Breast epithelium (tissue), 3 donors: ENCODE measurements around the gene RIT2.
"Not testable (repeated sequence)": the region's sequence is repeated elsewhere in the genome, so short reads cannot be mapped to it uniquely, and the experiment has no call there.

Experiments
- POLR2A ChIP-seq: fragments of 450-650 bp; IDR thresholded peaks from one replicate; pipeline ENCODE4 v1.6.1; 2016; ENCODE audit warnings: antibody characterized with exemption, mild to moderate bottlenecking, moderate library complexity
- POLR2AphosphoS5 ChIP-seq, 3 donors: sonication (generic); formaldehyde crosslinking; IDR thresholded peaks; one replicate each; pipeline ENCODE4 v1.6.1; 2017; ENCODE audit warnings: antibody characterized with exemption in 3 of 3
- TF ChIP-seq, protein P1 (sequence below), 3 donors: fragments of 450-650 bp; IDR thresholded peaks; one replicate each; pipeline ENCODE4 v1.5.1; 2016 to 2017; ENCODE audit warnings: antibody characterized with exemption in 3 of 3, mild to moderate bottlenecking in 3 of 3, moderate library complexity in 3 of 3

DNA sequence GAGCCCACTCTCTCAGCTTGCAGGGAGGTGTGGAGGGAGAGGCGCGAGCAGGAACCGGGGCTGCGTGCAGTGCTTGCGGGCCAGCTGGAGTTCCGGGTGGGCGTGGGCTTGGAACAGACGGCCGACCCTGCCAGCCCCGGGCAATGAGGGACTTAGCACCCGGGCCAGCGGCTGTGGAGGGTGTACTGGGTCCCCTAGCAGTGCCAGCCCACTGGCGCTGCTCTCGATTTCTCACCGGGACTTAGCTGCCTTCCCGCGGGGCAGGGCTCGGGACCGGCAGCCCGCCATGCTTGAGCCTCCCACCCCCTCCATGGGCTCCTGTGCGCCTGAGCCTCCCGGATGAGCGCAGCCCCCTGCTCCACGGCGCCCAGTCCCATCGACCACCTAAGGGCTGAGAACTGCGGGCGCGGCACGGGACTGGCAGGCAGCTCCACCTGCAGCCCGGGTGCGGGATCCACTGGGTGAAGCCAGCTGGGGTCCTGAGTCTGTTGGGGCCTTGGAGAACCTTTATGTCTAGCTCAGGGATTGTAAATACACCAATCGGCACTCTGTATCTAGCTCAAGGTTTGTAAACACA lies 320.2 kb downstream of the RIT2 start:
- TF ChIP-seq, protein P1, sequence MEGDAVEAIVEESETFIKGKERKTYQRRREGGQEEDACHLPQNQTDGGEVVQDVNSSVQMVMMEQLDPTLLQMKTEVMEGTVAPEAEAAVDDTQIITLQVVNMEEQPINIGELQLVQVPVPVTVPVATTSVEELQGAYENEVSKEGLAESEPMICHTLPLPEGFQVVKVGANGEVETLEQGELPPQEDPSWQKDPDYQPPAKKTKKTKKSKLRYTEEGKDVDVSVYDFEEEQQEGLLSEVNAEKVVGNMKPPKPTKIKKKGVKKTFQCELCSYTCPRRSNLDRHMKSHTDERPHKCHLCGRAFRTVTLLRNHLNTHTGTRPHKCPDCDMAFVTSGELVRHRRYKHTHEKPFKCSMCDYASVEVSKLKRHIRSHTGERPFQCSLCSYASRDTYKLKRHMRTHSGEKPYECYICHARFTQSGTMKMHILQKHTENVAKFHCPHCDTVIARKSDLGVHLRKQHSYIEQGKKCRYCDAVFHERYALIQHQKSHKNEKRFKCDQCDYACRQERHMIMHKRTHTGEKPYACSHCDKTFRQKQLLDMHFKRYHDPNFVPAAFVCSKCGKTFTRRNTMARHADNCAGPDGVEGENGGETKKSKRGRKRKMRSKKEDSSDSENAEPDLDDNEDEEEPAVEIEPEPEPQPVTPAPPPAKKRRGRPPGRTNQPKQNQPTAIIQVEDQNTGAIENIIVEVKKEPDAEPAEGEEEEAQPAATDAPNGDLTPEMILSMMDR (IDR thresholded peaks at IDR 0.05), result not testable (repeated sequence)
- not testable (repeated sequence) for TF ChIP-seq POLR2A; POLR2AphosphoS5 (IDR thresholded peaks at IDR 0.05)
